K562 (cell line): Measurements from ENCODE around the gene MCM7. TPM values are rescaled to one million over a fixed set of nuclear protein-coding genes. Genes with fewer than 3 reads are reported as not detected.
A peak's percentile ranks its signal among the peaks of the same experiment; 100 is the strongest.

ENCODE experiments used
- ATAC-seq: fragments of 200-7000 bp; cut with Tn5 transposase; 3 replicates; pipeline ENCODE4 v1.9.1; 2020; ENCODE audit warnings: moderate library complexity
- BruUV-seq: library from RNA; stranded (reverse); fragments of 400-500 nt; replicated peaks from 2 replicates; lab custom pipeline; 2021; lab: Mats Ljungman, UMichigan
- CTCF ChIA-PET: fragments of 300-600 bp; formaldehyde crosslinking; extraction: SDS; loops from one replicate; lab custom pipeline; 2021; ENCODE audit warnings: low intra/inter-chr PET ratio; lab: Yijun Ruan, JAX
- POLR2A ChIA-PET: fragments of 300-600, 350-650 bp; sonication (Branson Sonifier 250); formaldehyde crosslinking; extraction: SDS; loops from one replicate; lab custom pipeline; 2021; ENCODE audit warnings: antibody characterized with exemption, inconsistent platforms; lab: Yijun Ruan, JAX
- DNase-seq, 4 experiments: peaks; one replicate each; pipeline versions ENCODE4 v3.0.0 to v3.0.0-alpha.2; 2011 to 2018; ENCODE audit warnings: low spot score in 3 of 4, mixed read lengths in 3 of 4; ENCODE audit errors: extremely low read depth in 1 of 4
- FAIRE-seq: peaks from 2 replicates; lab custom pipeline; 2011; peaks lifted over from hg19 to GRCh38; lab: Jason Lieb, UNC
- H2AFZ ChIP-seq: 2 replicates; pipeline ENCODE4 v1.6.0; 2011; ENCODE audit warnings: low read depth, low read length, control low read depth, inconsistent platforms
- H3K27ac ChIP-seq: fragments of 200-600 bp; 3 replicates; pipeline ENCODE4 v1.8.0; 2011; ENCODE audit warnings: low read depth, mild to moderate bottlenecking, control low read depth, inconsistent platforms, low read length, moderate library complexity, mixed read lengths; ENCODE audit errors: extremely low read depth
- H3K27me3 ChIP-seq, 2 experiments: fragments of 300-600 bp in 1 of 2; 2 replicates in 1 of 2; 3 replicates in 1 of 2; pipeline versions ENCODE4 v1.6.0 to v1.8.0; 2011; ENCODE audit warnings: inconsistent platforms in 2 of 2, low read length in 2 of 2, mild to moderate bottlenecking in 1 of 2, mixed read lengths in 1 of 2, moderate library complexity in 1 of 2; ENCODE audit not compliant: control insufficient read depth in 2 of 2, insufficient read depth in 2 of 2
- H3K36me3 ChIP-seq: fragments of 300-600 bp; 3 replicates; pipeline ENCODE4 v1.8.0; 2011; ENCODE audit warnings: mild to moderate bottlenecking, low read length, inconsistent platforms; ENCODE audit not compliant: control insufficient read depth, insufficient read depth
- H3K4me1 ChIP-seq, 2 experiments: fragments of 200-600 bp in 1 of 2; replicated peaks in 1 of 2; 2 replicates in 1 of 2; 3 replicates in 1 of 2; pipeline versions ENCODE4 v1.5.1 to v1.8.0; 2011; ENCODE audit warnings: inconsistent platforms in 2 of 2, low read length in 2 of 2, mild to moderate bottlenecking in 1 of 2, mixed read lengths in 1 of 2, moderate library complexity in 1 of 2; ENCODE audit not compliant: control insufficient read depth in 2 of 2, insufficient read depth in 2 of 2
- H3K4me2 ChIP-seq: 2 replicates; pipeline ENCODE4 v1.6.1; 2011; ENCODE audit warnings: low read length, control low read depth, inconsistent platforms, mixed read lengths; ENCODE audit not compliant: insufficient read depth
- H3K4me3 ChIP-seq: fragments of 200-600 bp; sonication (generic), shearing (Covaris generic); 2 replicates; pipeline ENCODE4 v1.5.1; 2016; ENCODE audit warnings: control low read depth, inconsistent platforms
- H3K79me2 ChIP-seq: fragments of 200-600 bp; 3 replicates; pipeline ENCODE4 v1.8.0; 2011; ENCODE audit warnings: low read length, inconsistent platforms; ENCODE audit not compliant: control insufficient read depth, insufficient read depth
- H3K9ac ChIP-seq, 2 experiments: 2 replicates each; pipeline versions ENCODE4 v1.6.0 to v1.6.1; 2011; ENCODE audit warnings: low read depth in 2 of 2, low read length in 2 of 2, control low read depth in 1 of 2, inconsistent platforms in 1 of 2, mild to moderate bottlenecking in 1 of 2, mixed read lengths in 1 of 2; ENCODE audit not compliant: insufficient read depth in 1 of 2
- H3K9me1 ChIP-seq: one replicate; pipeline ENCODE4 v1.6.0; 2011; ENCODE audit warnings: inconsistent platforms, mild to moderate bottlenecking, low read length, moderate library complexity; ENCODE audit not compliant: control insufficient read depth, insufficient read depth
- H3K9me3 ChIP-seq: replicated peaks from 2 replicates; pipeline ENCODE4 v1.5.1; 2011; ENCODE audit warnings: low read depth, low read length, inconsistent platforms; ENCODE audit not compliant: control insufficient read depth, insufficient read depth
- H4K20me1 ChIP-seq: replicated peaks from 2 replicates; pipeline ENCODE4 v1.6.1; 2011; ENCODE audit warnings: low read length, inconsistent platforms, mixed read lengths; ENCODE audit not compliant: control insufficient read depth, insufficient read depth
- HNRNPK ChIP-seq: fragments of 200-400 bp; formaldehyde crosslinking; IDR thresholded peaks from one replicate; pipeline ENCODE4 v1.6.1; 2018; ENCODE audit warnings: mild to moderate bottlenecking, low read depth, low read length; ENCODE audit not compliant: poor library complexity, severe bottlenecking
- KLF1 ChIP-seq: fragments of 450-650 bp; IDR thresholded peaks from 2 replicates; pipeline ENCODE4 v1.6.1; 2016; ENCODE audit warnings: missing genetic modification characterization, missing compliant biosample characterization
- MECOM ChIP-seq: fragments of 250-450 bp; sonication (Bioruptor Pico); IDR thresholded peaks from 2 replicates; pipeline ENCODE4 v1.8.0; 2022; ENCODE audit warnings: inconsistent platforms
- ZSCAN29 ChIP-seq: fragments of 450-650 bp; IDR thresholded peaks from 2 replicates; pipeline ENCODE4 v1.6.1; 2017
- WGBS: fragments of 100-300 bp; shearing (Covaris generic); methylation state at CpG from one replicate; pipeline ENCODE4 v1.1.6; 2016; ENCODE audit warnings: low coverage, mixed read lengths; ENCODE audit not compliant: insufficient coverage; ENCODE audit errors: missing lambda C conversion rate; 5-methylcytosine and 5-hydroxymethylcytosine counted together
- in situ Hi-C: fragments of 300-500 bp; cut with MboI; formaldehyde crosslinking; loops from 4 replicates; pipeline ENCODE4 v1.15.0; 2018; ENCODE audit warnings: inconsistent platforms, mixed read lengths
- intact Hi-C: fragments of 100-400 bp; cut with micrococcal nuclease; formaldehyde crosslinking; loops from 2 replicates; pipeline ENCODE4 v1.14.2; 2022
- polyA plus RNA-seq, 8 experiments: library from polyadenylated mRNA; depleted of rRNA in 4 of 8; stranded (reverse) in 5 of 8; unstranded in 3 of 8; fragments of >200 nt; fragmentation: Nextera tagmentation in 2 of 8; fragmentation: Illumina TruSeq in 1 of 8; extraction: Ambion mirVana in 2 of 8; extraction: Trizol in 1 of 8; gene quantifications; 2 replicates each; pipeline versions ENCODE4 v1.2.1 to v1.2.3, GENCODE V29; 2011 to 2014; ENCODE audit warnings: inconsistent platforms in 1 of 8, missing spikeins in 1 of 8
- total RNA-seq, 7 experiments: library from RNA; depleted of rRNA in 6 of 7; stranded (reverse); fragments of >200 nt in 6 of 7; fragmentation: Illumina TruSeq in 2 of 7; extraction: Trizol in 2 of 7; gene quantifications; 2 replicates each; pipeline versions ENCODE4 v1.2.1 to v1.2.3, GENCODE V29; 2011 to 2021; ENCODE audit warnings: low replicate concordance in 1 of 7
- TF ChIP-seq, protein P1 (sequence below): sonication (generic); formaldehyde crosslinking; IDR thresholded peaks from 2 replicates; pipeline ENCODE4 v1.9.0; 2022; ENCODE audit warnings: mild to moderate bottlenecking, missing genetic modification reagents

The MCM7 gene
- total and polyA plus RNA-seq, 9 of the 15 experiments (the other 6 are each of a cell fraction or from before 2014, with no cell fraction given): 329 to 856 (median 437) TPM

DNA sequence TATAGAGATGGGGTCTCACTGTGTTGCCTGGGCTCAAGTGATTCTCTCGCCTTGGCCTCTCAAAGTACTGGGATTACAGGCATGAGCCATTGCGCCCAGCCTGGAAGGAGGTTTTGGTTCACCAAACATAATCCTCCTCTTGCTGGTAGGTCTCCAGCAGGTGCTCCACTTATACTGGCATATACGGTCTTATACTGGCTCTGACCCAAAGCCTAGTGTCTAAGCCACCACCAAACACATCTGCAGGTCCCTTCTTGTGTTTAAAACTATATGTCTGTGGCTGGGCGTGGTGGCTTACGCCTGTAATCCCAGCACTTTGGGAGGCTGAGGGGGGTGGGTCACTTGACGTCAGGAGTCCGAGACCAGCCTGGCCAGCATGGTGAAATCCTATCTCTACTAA lies 30.9 kb upstream of the MCM7 start:
- Histone ChIP-seq H4K20me1 (no peaks in the 10 kb centered on the region), H3K9me3 (no peaks in the 10 kb centered on the region), H3K4me1 (peaks cover 11 to 16% of the 10 kb centered on the region in 2 experiments), H3K27ac (no peak overlapping the region), H3K27me3 (no peaks in the 10 kb centered on the region; a peak in 2 of 5 replicates), H2AFZ (0 out of 2 replicates have a peak overlapping the region, but pooled peaks have one; percentile 61), H3K4me3 (no peak overlapping the region), H3K36me3 (no peaks in the 10 kb centered on the region), H3K4me2 (peak overlapping the region; percentile 47; the same call in 1 of the 2 replicates), H3K9ac (no peak overlapping the region), H3K79me2 (peaks cover 3% of the 10 kb centered on the region; the same call in 2 of the 3 replicates), H3K9me1 (no peaks in the 10 kb centered on the region)
- no peak for TF ChIP-seq HNRNPK
- 0 out of 2 replicates have a peak, but pooled peaks have one; percentile 7 for TF ChIP-seq MECOM (CRISPR knock-in tag)
- TF ChIP-seq, protein P1, sequence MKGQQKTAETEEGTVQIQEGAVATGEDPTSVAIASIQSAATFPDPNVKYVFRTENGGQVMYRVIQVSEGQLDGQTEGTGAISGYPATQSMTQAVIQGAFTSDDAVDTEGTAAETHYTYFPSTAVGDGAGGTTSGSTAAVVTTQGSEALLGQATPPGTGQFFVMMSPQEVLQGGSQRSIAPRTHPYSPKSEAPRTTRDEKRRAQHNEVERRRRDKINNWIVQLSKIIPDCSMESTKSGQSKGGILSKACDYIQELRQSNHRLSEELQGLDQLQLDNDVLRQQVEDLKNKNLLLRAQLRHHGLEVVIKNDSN (CRISPR knock-in tag): peak; percentile 32; the same call in 1 of the 2 replicates
- no peak for TF ChIP-seq ZSCAN29
- no peak for TF ChIP-seq KLF1
- FAIRE-seq (no peak), ATAC-seq (peak; percentile 1; the same call in 1 of the 3 replicates), DNase-seq (no peak)
- WGBS: 35% methylated on average over 7 of the region's 7 CpGs
- in situ Hi-C loops: loop anchor here (5.0 kb wide), 2 partner anchors 80 to 215 kb away; no protein-coding TSS in a partner anchor
- intact Hi-C loops: loop anchor here (1.0 to 2.0 kb wide), 4 partner anchors 57 to 275 kb away; no protein-coding TSS in a partner anchor
- BruUV-seq: no TSS peak
- ChIA-PET CTCF (interaction anchor here (0.6 to 4.8 kb wide), 8 partner anchors 77 to 289 kb away, joined by 3 to 54 read pairs (median 4); no protein-coding TSS in a partner anchor), POLR2A (interaction anchor here (0.7 to 3.8 kb wide), 7 partner anchors 10 to 297 kb away, joined by 3 to 13 read pairs (median 3); partner anchors contain the start of genes GPC2, LAMTOR4 and MEPCE)
